T-helper 17 cell (primary cell): Measurements from ENCODE around the gene ARHGAP28. TPM values are rescaled to one million over a fixed set of nuclear protein-coding genes. Genes with fewer than 3 reads are reported as not detected.
"Not testable (repeated sequence)": the region's sequence is repeated elsewhere in the genome, so short reads cannot be mapped to it uniquely, and the experiment has no call there.

Experiments
- ATAC-seq: fragments of 150-1000 bp; cut with Tn5 transposase; 2 replicates; pipeline ENCODE4 v1.10.0; 2021; ENCODE audit warnings: mild to moderate bottlenecking, moderate library complexity
- DNase-seq, 3 donors: peaks; one replicate each; pipeline versions ENCODE4 v3.0.0 to v3.0.0-alpha.2; 2020 to 2021
- H3K9me3 ChIP-seq: one replicate; pipeline ENCODE4 v1.7.0; 2013; ENCODE audit warnings: low read length, mild to moderate bottlenecking; ENCODE audit not compliant: control insufficient read depth, poor library complexity, severe bottlenecking
- H3K27ac Mint-ChIP-seq: one replicate; pipeline ENCODE4 v1.8.0; 2022; ENCODE audit warnings: mild to moderate bottlenecking, moderate library complexity, mixed read lengths
- H3K27me3 Mint-ChIP-seq: one replicate; pipeline ENCODE4 v1.8.0; 2022; ENCODE audit warnings: mixed read lengths
- H3K36me3 Mint-ChIP-seq: one replicate; pipeline ENCODE4 v1.8.0; 2022; ENCODE audit warnings: low read depth, mixed read lengths
- H3K4me1 Mint-ChIP-seq: one replicate; pipeline ENCODE4 v1.8.0; 2022; ENCODE audit warnings: mild to moderate bottlenecking, mixed read lengths
- H3K4me3 Mint-ChIP-seq: one replicate; pipeline ENCODE4 v1.8.0; 2022; ENCODE audit warnings: mild to moderate bottlenecking, moderate library complexity, mixed read lengths
- total RNA-seq, 4 donors: library from RNA in 2 of 4; stranded (reverse) in 2 of 4; gene quantifications; one replicate each; pipeline ENCODE4 v1.2.3 and lab custom pipeline; 2022 to 2026

Gene ARHGAP28
- total RNA-seq, 2 donors from 2014 or later: not detected

DNA sequence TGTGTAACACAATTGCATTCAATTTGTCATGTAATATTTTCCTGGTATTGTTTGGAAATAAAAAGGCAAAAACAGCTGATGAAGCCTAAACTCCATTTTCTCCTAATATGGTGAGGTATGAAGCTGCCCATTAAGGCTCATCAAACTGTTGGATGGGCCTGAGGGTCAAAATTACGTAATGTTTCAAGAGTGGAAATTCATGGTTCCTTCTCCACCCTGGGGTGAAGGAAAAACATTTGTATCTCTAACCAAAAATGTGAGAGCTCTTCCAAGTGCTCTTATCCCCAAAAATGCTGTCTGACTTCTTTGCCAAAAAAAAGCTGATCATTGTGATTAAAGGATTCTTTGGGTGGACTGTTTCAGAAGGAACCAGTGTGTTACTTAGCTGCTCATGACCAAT lies 91.8 kb downstream of the ARHGAP28 start:
- no peak for DNase-seq
- Mint-ChIP-seq H3K36me3 (no peaks in the 10 kb centered on the region), H3K4me3 (no peak overlapping the region), H3K27me3 (no peaks in the 10 kb centered on the region), H3K4me1 (no peaks in the 10 kb centered on the region), H3K27ac (no peak overlapping the region)
- peaks cover 2% of the 10 kb centered on the region for H3K9me3 ChIP-seq
- ATAC-seq: no peak

DNA sequence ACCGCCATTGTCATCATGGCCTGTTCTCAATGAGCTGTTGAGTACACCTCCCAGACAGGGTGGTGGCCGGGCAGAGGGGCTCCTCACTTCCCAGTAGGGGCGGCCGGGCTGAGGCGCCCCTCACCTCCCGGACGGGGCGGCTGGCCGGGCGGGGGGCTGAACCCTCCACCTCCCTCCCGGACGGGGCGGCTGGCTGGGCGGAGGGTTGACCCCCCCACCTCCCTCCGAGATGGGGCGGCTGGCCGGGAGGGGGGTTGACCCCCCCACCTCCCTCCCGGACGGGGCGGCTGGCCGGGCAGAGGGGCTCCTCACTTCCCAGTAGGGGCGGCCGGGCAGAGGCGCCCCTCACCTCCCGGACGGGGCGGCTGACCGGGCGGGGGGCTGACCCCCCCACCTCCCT lies 97.6 kb downstream of the ARHGAP28 start:
- not testable (repeated sequence) for H3K27ac Mint-ChIP-seq, ATAC-seq, H3K9me3 ChIP-seq, H3K36me3 Mint-ChIP-seq, H3K4me1 Mint-ChIP-seq, H3K4me3 Mint-ChIP-seq, H3K27me3 Mint-ChIP-seq, DNase-seq

DNA sequence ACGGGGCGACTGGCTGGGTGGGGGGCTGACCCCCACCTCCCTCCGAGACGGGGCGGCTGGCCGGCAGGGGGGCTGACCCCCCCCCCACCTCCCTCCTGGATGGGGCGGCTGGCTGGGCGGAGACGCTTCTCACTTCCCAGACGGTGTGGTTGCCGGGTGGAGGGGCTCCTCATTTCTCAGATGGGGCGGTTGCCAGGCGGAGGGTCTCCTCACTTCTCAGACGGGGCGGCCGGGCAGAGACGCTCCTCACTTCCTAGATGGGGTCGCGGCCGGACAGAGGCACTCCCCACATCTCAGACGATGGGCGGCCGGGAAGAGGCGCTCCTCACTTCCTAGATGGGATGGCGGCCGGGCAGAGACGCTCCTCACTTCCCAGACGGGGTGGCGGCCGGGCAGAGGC lies 98.0 kb downstream of the ARHGAP28 start:
- DNase-seq, ATAC-seq, H3K27ac Mint-ChIP-seq, H3K27me3 Mint-ChIP-seq, H3K36me3 Mint-ChIP-seq, H3K4me1 Mint-ChIP-seq, H3K4me3 Mint-ChIP-seq, H3K9me3 ChIP-seq: not testable (repeated sequence)

DNA sequence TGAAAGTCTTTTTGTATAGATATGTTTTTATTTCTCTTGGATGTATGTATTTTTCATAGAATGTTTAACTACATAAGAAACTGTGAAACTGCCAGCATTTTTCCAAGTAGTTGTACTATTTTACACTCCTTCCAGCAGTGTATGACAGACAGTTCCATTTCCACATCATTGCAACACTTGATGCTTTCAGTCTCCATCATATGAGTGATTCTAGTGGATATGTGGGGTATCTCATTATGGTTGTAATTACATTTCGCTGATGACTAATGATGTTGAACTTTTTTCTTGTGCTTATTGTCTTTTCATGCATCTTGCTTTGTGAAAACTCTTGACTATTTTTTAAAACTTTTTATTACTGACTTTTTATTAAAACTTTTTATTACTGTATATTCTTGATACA lies 101.4 kb downstream of the ARHGAP28 start:
- Mint-ChIP-seq H3K4me1 (no peaks in the 10 kb centered on the region), H3K36me3 (no peaks in the 10 kb centered on the region), H3K27ac (no peak overlapping the region), H3K27me3 (no peaks in the 10 kb centered on the region), H3K4me3 (no peak overlapping the region)
- DNase-seq: no peak
- H3K9me3 ChIP-seq: no peaks in the 10 kb centered on the region
- ATAC-seq: no peak

DNA sequence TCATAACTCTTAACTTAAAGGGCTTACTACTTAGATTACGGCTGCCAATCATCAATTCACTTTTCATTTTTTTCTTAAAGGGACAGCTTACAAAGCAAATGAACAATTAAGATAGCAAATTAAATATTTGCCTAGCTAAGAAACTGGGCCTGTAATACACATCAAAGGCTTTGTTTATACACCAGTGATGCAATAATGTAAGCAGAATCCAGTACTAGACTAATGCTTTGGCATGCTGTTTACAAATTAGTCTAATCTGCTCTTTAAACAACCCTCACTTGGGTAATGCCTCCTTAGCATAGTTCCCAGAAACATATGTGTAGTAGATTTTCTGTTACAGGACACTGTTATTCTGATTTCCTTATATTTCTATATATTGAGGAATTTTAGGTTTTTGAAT lies 105.8 kb downstream of the ARHGAP28 start:
- ATAC-seq (no peak), DNase-seq (no peak)
- H3K4me1 Mint-ChIP-seq: no peaks in the 10 kb centered on the region
- no peaks in the 10 kb centered on the region for H3K27me3 Mint-ChIP-seq
- H3K9me3 ChIP-seq: no peaks in the 10 kb centered on the region
- H3K4me3 Mint-ChIP-seq: no peak overlapping the region
- no peak overlapping the region for H3K27ac Mint-ChIP-seq
- no peaks in the 10 kb centered on the region for H3K36me3 Mint-ChIP-seq

DNA sequence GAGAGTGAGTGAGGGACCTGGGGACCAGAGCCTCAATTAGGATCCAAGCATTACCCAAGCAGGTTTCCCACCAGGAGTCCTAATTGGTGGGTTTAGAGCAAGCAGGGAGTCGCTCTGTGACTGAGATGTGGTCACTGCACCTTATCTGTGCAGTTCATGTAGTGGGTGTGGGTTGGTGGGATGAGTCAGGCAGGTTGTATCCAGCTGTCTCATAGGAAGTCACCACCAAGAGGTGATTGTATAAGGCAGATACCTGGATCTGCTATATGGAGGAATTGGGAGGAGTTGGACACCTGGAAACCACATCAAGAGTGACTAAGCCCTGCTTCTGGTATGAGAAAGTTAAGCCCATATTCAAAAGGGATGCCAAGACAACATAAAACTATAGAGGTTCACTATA lies 106.8 kb downstream of the ARHGAP28 start:
- ATAC-seq: no peak
- H3K4me3 Mint-ChIP-seq: no peak overlapping the region

DNA sequence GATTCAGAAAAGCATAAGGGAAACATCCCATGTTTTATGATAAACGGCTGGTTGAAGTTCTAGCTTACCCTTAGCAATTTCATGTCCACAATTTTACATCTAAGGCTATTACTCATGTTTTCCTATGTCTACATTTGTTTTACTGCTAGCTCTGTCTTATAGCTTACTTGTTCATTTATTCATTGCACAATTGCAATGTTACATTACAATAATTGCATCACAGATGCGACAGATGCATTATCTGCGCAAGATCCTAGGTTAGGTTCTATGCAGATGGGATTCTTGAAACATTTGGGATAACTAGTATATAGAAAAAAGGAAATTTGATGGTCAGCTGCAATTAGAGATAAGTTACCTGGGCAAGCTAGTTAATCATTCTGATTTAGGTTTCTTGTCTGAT lies 108.4 kb downstream of the ARHGAP28 start:
- Mint-ChIP-seq H3K27ac (no peak overlapping the region), H3K27me3 (no peaks in the 10 kb centered on the region), H3K4me1 (no peaks in the 10 kb centered on the region), H3K36me3 (no peaks in the 10 kb centered on the region), H3K4me3 (no peak overlapping the region)
- no peak for DNase-seq
- ATAC-seq: no peak
- no peaks in the 10 kb centered on the region for H3K9me3 ChIP-seq

More for the DNA sequence above, 106.8 kb downstream of the ARHGAP28 start:
- Mint-ChIP-seq H3K36me3 (no peaks in the 10 kb centered on the region), H3K27ac (no peak overlapping the region), H3K27me3 (no peaks in the 10 kb centered on the region), H3K4me1 (no peaks in the 10 kb centered on the region)
- no peak for DNase-seq
- H3K9me3 ChIP-seq: no peaks in the 10 kb centered on the region

DNA sequence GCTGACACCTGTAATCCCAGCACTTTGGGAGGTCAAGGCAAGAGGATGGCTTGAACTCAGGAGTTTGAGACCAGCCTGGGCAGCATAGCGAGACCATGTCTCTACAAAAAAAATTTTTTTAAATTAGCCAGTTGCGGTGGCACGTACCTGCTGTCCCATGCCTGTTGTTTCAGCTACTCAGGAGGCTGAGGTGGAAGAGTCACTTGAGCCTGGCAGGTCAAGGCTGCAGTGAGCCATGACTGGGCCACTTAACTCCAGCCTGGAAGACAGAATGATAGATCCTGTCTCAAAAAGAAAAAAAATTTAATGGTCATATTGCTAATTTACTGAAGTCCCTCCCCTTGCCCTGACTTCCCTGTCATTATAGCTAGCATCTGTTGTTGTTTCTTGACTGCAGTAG lies 112.6 kb downstream of the ARHGAP28 start:
- Mint-ChIP-seq H3K27me3 (no peaks in the 10 kb centered on the region), H3K4me3 (no peak overlapping the region), H3K36me3 (no peaks in the 10 kb centered on the region), H3K27ac (no peak overlapping the region), H3K4me1 (no peaks in the 10 kb centered on the region)
- ATAC-seq: no peak
- no peaks in the 10 kb centered on the region for H3K9me3 ChIP-seq
- DNase-seq: no peak

DNA sequence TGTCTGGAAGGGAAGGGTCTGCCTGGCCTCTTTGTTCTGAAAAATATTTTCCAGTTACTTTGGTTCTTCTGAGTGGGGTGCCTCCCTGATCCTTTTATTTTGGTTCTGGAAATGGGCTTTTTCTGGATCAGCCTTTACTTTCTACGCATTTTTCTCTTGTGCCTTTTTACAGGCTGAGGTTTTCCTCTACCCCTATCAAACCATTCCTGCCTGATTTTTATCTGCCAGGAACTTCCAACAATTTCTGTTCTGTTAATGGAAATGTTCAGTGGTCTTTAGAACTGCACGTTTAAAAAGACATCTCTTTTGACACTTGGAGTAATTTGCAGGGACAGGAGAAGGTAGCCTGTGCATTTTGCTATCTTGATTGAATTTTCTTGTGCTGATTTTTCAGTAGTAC lies 113.8 kb downstream of the ARHGAP28 start:
- no peak overlapping the region for H3K4me3 Mint-ChIP-seq
- DNase-seq (no peak), ATAC-seq (no peak)
- no peak overlapping the region for H3K27ac Mint-ChIP-seq
- no peaks in the 10 kb centered on the region for H3K4me1 Mint-ChIP-seq
- no peaks in the 10 kb centered on the region for H3K36me3 Mint-ChIP-seq
- H3K27me3 Mint-ChIP-seq: no peaks in the 10 kb centered on the region
- H3K9me3 ChIP-seq: no peaks in the 10 kb centered on the region

DNA sequence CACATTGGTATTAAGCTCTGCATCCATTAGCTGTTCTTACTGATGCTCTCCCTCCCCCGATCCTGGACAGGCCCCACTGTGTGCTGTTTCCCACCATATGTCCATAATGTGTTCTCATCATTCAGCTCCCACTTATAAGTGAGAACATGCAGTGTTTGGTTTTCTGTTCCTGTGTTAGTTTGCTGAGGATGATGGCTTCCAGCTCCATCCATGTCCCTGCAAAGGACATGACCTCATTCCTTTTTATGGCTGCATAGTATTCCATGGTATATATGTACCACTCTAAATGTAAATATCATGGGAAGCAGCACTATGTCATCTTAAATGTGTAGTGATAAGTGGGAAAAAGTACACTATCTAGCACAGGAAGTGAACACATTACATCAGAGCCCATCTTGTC lies 116.0 kb downstream of the ARHGAP28 start:
- not testable (repeated sequence) for H3K9me3 ChIP-seq, H3K36me3 Mint-ChIP-seq, DNase-seq, H3K27ac Mint-ChIP-seq, ATAC-seq, H3K4me3 Mint-ChIP-seq, H3K4me1 Mint-ChIP-seq, H3K27me3 Mint-ChIP-seq

DNA sequence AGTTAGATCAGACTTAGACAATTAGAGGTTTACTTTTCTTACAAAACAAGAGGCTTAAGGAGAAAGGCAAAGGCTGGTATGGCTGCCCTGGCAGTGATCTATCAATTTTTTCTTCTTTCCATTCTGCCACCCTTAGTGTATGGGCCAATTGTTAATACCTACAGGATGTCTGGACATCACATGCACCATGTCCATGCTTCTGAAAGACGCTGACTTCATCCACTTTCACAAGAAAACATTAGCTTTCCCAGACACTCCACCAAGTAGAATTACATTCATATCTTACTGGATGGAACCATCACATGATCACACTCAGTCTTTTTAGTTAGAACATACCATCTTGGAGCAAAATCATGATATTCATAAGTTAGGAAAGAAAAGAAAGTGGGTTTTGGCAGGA lies 120.9 kb downstream of the ARHGAP28 start:
- no peaks in the 10 kb centered on the region for H3K9me3 ChIP-seq
- Mint-ChIP-seq H3K27me3 (no peaks in the 10 kb centered on the region), H3K27ac (no peak overlapping the region), H3K36me3 (no peaks in the 10 kb centered on the region), H3K4me1 (no peaks in the 10 kb centered on the region), H3K4me3 (no peak overlapping the region)
- no peak for ATAC-seq
- DNase-seq: no peak

DNA sequence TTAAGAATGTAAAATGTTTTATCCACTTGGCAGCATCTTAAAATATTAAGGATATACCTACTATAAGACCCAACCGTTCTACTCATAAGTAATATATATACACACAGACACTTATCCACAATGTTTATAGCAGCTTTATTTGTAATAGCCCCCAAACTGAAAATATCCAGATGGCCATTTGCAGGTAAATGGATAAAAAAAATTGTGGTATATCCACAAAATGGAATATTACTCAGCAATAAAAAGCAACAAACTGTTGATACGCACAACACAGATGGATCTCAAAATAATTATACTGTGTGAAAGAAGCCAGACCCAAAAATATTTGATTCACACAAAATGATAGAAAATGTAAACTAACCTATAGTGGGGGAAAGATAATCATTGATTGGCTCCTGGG lies 122.0 kb downstream of the ARHGAP28 start:
- no peak overlapping the region for H3K4me3 Mint-ChIP-seq
- ATAC-seq: no peak
- H3K27me3 Mint-ChIP-seq: no peaks in the 10 kb centered on the region
- H3K9me3 ChIP-seq: no peaks in the 10 kb centered on the region
- no peak overlapping the region for H3K27ac Mint-ChIP-seq
- no peak for DNase-seq
- H3K4me1 Mint-ChIP-seq: no peaks in the 10 kb centered on the region
- H3K36me3 Mint-ChIP-seq: no peaks in the 10 kb centered on the region

DNA sequence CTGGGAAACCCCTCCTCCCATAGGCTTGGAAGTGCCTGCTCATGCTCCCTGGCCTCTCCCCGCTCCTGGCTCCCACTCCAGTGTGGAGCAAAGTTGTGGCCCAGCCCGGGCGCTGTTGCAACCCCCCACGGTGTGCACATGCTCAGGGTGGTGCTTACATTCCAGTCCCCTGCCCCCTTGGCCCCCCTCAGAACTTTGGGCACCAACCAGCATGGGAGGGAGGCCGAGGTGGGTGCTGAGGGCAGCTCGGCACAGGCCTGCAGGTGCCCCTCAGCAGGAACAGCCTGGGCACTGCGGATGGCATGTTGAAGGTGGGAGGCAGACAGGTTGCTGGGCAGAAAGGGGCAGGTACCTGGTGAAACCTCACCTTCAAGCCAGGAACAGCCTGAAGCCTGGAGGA lies 125.3 kb downstream of the ARHGAP28 start:
- no peak for DNase-seq
- H3K36me3 Mint-ChIP-seq: no peaks in the 10 kb centered on the region
- H3K27me3 Mint-ChIP-seq: no peaks in the 10 kb centered on the region
- no peak overlapping the region for H3K27ac Mint-ChIP-seq
- no peak overlapping the region for H3K4me3 Mint-ChIP-seq
- H3K4me1 Mint-ChIP-seq: no peaks in the 10 kb centered on the region
- no peak for ATAC-seq
- H3K9me3 ChIP-seq: no peaks in the 10 kb centered on the region

DNA sequence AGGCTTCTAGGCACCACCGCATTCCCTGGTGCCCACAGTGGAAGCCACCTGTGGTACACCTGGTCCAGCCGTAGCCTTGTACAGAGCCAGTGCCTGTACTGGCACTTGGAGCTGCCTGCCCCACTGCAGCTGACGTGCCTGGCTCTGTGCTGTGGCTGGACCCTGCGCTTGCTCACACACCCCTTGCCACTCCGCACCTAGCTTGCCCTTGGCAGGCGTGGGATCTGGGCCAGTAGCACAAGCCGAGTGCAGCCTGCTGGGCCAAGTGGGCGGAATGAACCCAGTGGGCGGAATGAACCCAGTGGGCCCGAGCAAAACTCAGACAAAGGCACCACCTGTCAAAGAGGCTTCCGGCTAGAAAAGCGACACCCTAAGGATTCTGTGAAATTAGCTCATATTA lies 126.3 kb downstream of the ARHGAP28 start:
- no peaks in the 10 kb centered on the region for H3K4me1 Mint-ChIP-seq
- no peaks in the 10 kb centered on the region for H3K9me3 ChIP-seq
- H3K27me3 Mint-ChIP-seq: no peaks in the 10 kb centered on the region
- no peaks in the 10 kb centered on the region for H3K36me3 Mint-ChIP-seq
- DNase-seq (no peak), ATAC-seq (no peak)
- no peak overlapping the region for H3K4me3 Mint-ChIP-seq
- H3K27ac Mint-ChIP-seq: no peak overlapping the region

DNA sequence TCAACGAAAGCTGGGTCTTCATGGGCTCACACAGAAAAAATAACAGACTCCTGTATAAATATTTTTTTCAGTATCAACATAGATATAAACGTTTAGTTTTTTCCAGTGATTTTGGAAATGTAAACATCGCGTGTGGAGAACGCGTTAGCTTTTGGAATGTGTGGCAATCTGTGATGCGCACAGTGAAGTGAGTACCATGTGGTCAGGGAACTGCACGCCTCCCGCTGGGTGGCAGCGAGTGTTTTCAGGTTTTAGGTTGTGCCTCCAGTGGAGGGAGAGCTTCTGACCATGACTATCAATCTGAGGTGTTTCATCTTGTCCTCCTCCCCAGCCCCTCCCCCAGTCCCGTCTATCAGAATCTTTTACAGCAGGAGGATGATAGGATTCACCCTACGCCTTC lies 127.8 kb downstream of the ARHGAP28 start:
- no peak for ATAC-seq
- DNase-seq: no peak
- H3K36me3 Mint-ChIP-seq: no peaks in the 10 kb centered on the region
- no peaks in the 10 kb centered on the region for H3K9me3 ChIP-seq
- H3K27me3 Mint-ChIP-seq: no peaks in the 10 kb centered on the region
- no peak overlapping the region for H3K4me3 Mint-ChIP-seq
- H3K27ac Mint-ChIP-seq: no peak overlapping the region
- no peaks in the 10 kb centered on the region for H3K4me1 Mint-ChIP-seq
